8988T (cell line): Measurements from ENCODE around the gene XYLT2.
"Not testable (repeated sequence)": the region's sequence is repeated elsewhere in the genome, so short reads cannot be mapped to it uniquely, and the experiment has no call there.

Experiments used
- DNase-seq: peaks from one replicate; pipeline ENCODE4 v3.0.0; 2011

The XYLT2 gene

DNA sequence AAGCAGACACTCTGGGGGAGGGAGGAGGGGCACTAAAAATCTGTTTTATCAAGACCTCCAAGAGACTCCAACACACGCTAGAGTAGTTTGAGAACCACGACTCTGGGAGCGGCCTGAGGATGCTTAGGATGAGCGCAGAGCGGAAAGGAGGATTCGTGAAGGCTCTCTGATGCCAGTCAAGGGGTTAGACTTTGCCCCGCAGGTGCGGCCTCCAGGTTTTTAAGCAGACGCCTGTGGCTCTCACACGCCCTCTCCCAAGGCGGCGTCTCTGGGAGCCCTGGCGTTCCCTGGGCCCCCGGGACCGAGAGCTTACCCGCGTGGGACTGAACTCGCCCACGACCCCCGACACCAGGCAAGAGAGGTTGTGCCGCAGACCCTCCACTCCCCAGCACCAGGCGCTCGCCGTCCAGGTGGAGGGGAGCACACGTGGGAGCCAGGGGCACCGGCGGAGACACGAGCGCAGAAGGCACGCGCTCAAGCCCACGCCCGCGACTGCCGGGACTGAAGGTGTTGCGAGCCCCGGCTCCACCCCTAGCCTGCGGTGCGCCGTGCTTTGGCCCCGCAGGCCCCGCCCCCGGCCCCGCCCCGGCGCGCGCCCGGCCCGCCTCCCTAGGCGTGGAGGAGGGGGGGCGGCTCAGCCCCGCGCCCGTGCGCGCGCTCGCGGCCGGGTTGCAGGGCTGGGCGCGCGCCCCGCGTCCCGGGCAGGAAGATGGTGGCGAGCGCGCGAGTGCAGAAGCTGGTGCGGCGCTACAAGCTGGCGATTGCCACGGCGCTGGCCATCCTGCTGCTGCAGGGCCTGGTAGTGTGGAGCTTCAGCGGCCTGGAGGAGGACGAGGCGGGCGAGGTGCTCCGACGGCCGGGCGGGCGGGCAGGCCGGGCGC lies at the start of gene XYLT2:
XYLT2 (plus strand) TSS at position 695 of the 881 bp plus-strand sequence; CDS start at position 710, 15 bp downstream.
- DNase-seq = peak; percentile 99

DNA sequence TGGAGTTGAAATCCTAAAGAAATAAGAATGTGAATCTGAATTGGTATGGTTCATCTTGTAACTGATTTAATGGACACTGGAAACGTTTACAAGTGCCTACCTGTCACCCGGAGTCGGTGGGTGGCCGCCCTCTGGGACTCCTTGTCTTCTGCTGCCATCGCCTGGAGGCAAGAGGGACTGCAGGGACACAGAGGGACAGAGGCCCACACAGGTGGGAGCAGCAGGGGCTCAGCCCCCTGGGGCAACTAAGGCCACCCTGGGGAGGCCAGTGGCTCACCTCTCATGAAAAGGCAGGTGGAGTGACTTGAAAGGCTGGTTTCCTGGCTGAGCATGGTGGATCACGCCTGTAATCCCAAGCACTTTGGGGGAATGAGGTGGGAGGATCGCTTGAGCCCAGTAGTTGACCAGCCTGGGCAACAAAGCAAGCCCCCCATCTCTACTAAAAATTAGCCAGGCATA lies 48.5 kb upstream of the XYLT2 start:
- DNase-seq = peak; percentile 84

DNA sequence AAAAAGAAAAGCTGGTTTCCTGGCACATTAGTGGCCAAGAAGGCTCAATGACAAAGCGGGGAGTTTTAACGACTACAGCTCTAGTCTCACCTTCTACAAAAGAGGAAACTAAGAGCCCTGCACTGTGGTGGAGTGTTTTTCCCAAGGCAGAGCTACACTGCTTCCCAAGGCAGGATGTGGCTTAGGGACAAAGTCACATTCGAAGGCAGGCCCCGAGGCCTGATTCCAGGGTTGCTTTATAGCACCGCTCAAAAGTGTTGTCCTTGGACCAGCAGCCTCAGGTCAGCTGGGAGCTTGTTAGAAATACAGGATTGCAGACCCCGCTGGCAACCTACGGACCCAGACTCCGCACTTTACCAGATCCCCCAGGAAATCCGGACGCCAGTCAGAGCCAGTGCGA lies 47.9 kb upstream of the XYLT2 start:
- DNase-seq = no peak

GRCh38 chr17:50299776-50300175 lies 46.1 kb upstream of the XYLT2 start:
- DNase-seq = no peak

DNA sequence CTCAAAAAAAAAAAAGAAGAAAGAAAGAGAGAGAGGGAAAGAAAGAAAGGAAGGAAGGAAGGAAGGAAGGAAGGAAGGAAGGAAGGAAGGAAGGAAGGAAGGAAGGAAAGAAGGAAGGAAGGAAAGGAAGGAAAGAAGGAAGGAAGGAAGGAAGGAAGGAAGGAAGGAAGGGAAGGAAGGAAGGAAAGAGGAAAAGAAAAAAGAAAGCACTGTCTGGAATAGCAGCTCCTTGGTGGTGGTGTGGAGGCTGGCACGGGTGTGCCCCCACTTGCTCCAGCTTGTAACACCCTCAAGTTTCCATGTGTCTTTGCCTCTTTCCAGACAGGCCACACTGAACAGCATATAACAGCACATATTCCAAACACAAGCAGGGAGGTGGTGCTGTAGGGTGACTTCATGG lies 45.1 kb upstream of the XYLT2 start:
- DNase-seq = not testable (repeated sequence)

DNA sequence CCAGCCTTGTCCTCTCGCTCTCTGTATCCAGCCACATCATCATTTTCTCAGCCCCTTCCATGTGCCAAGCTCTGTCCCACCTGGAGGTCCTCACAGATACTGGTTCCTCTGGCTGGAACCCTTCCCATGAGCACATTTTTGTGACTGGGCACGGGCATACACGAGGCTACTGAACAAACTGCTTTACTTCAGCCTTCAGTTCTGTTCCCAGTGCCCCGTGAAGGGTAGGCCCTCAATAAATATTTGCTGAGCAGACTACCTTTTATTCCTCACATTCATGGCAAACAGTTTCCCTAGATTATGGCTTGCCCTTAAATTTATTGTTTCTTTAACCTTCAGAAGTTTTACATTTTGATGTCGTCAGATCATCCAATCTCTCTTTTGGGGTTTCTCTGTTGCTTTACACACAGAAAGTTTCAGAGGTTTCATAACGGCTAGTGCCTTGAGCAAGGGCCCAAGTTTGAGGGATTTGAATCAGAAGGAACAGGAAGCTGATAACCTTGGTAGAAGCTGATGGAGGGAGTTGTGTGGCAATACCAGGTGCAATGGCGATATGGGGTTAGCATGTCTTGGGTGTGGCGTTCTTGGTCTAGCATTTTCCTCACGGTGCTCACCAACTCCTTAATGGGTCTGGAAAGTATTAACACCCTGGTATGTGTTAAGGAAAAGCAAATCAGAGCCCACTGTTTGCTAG lies 43.9 kb upstream of the XYLT2 start:
- no peak for DNase-seq

- no peak for DNase-seq
Observed at GRCh38 chr17:50303051-50303450, 42.9 kb upstream of the XYLT2 start.

- no peak for DNase-seq
Observed at GRCh38 chr17:50303596-50303995, 42.3 kb upstream of the XYLT2 start.

- no peak for DNase-seq
Observed at GRCh38 chr17:50304781-50305404, 41.0 kb upstream of the XYLT2 start.

GRCh38 chr17:50307654-50308053 lies 38.3 kb upstream of the XYLT2 start:
- no peak for DNase-seq

DNA sequence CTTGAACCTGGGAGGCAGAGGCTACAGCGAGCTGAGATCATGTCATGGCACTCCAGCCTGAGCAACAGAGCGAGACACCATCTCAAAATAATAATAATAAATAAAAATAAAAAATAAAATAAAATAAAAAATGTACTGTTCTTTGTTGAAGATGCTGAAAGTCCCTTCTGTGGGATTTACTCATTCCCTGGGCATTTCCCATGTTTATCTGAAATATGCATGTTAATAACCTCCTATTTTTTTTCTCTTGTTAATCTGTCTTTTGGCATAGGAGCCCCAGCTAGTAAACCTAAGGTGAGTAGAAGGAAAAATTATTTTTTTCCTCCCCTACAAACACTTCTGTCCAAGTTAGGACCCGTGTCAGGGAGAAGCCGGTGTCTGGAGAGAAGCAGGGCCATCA lies 37.3 kb upstream of the XYLT2 start:
- no peak for DNase-seq

DNA sequence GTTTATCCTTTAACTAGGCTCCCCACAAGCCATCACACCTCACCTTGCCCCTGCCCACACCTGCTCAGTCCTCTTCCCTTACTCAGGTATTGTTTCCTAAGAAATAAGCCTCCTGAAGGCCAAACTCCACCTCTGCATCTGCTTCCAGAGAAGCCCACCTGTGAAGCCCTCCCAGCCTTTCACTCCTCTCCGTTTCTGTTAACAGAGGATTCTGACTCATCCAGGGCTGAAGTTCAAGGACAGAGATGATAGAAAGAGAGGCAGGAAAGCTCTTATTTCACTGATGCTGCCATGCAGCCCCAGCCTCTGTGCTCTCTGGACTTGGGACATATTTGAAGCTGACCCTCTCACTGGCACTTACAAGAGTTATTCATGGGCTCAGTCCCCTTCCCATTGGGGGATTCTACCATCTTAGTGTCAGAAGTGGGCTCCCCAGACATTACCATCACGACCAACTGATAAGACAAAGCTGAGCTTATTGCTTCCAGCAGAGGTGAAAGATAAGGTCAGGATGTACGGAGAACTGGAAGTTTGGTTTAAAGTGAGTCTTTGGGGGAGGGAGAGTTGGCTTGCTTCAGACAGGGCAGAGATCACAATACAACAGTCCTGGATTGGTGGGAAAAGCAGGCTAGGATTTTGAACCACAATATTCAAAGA lies 35.3 kb upstream of the XYLT2 start:
- no peak for DNase-seq

GRCh38 chr17:50311112-50311460 lies 34.8 kb upstream of the XYLT2 start:
- DNase-seq = no peak

GRCh38 chr17:50311483-50311882 lies 34.4 kb upstream of the XYLT2 start:
- DNase-seq = no peak

DNA sequence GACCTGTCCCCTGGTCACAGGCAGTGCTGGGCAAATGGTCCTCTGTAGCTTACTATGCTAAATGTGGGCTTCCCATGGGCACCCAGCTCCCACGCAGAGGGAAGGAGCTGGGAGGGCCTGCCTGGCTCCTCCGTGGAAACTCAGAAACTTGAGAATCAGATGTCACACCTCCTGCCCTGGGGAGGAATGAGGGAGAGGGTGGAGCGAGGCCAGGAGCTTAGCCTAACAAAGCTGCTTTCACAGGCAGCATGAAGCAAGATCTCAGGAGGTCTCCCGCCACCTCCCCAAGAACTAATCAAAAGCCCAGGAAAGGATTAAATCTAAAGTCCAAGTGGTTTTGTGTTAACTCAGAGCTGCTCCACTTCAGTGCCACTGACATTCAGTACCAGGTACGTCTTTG lies 33.6 kb upstream of the XYLT2 start:
- DNase-seq = no peak

GRCh38 chr17:50314456-50315011 lies 31.4 kb upstream of the XYLT2 start:
- no peak for DNase-seq

DNA sequence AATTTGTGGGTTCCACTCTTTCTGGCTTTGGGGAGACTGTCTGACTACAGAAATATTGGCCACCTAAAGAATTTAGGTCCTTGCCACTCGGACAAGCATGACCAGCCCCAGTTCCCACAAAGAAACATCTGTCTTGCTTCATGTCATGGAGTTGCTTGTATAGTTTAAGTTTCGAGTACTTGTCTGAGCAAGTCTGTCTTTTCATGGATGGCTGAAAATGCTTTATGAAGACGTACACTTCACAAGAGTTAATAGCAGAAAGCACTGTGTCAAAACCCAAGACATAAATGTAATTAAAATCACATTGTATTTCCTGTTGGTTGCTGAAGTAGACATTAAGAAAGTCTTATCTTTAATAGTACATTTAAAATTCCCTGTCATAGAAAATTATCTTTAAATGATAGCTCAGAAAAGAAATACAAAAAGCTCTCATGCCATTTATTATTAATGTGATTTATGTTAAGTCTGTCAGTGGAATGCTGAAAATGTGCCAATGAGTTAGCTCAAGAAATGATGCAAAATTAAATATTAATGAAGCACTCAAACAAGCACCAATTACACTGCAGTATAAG lies 29.8 kb upstream of the XYLT2 start:
- DNase-seq = no peak

DNA sequence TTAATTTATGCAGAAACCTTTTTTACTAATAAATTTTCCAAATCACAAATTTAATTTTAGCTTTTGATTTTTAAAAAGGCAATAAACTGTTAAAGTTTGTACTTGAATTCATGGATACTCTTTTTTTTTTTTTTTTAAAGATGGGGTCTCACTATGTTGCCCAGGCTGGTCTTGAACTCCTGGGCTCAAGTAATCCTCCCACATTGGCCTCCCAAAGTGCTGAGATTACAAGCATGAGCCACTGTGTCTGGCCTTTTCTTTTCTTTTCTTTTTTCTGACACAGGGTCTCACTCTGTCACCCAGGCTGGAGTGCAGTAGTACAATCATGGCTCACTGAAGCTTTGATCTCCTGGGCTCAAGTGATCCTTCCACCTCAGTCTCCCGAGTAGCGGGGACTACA lies 29.3 kb upstream of the XYLT2 start:
- DNase-seq = not testable (repeated sequence)

GRCh38 chr17:50317121-50317520 lies 28.8 kb upstream of the XYLT2 start:
- no peak for DNase-seq

GRCh38 chr17:50318501-50319285 lies 27.2 kb upstream of the XYLT2 start:
- no peak for DNase-seq

DNA sequence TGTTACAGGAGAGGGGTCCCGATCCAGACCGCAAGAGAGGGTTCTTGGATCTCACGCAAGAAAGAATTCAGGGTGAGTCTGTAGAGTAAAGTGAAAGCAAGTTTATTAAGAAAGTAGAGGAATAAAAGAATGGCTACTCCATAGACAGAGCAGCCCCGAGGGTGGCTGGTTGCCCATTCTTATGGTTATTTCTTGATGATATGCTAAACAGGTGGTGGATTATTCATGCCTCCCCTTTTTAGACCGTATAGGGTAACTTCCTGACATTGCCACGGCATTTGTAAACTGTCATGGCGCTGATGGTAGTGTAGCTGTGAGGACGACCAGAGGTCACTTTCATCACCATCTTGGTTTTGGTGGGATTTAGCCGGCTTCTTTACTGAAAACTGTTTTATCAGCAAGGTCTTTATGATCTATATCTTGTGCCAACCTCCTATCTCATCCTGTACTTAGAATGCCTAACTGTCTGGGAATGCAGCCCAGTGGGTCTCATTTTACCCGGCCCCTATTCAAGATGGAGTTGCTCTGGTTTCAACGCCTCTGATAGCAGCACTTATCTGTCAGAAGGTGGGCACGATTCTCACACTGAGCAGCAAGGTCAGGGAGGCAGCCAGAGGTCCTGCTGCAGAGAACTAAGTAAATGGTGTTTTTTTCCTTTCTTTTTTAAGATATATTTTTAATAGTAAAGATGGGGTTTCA lies 26.5 kb upstream of the XYLT2 start:
- no peak for DNase-seq
